Measurements from ENCODE around the gene EEF2KMT.
"Not testable (repeated sequence)": the region's sequence is repeated elsewhere in the genome, so short reads cannot be mapped to it uniquely, and the experiment has no call there.

The EEF2KMT gene

GRCh38 chr16:5093746-5094145 is 3.8 kb downstream of the EEF2KMT start:
- not testable (repeated sequence) for DNase-seq

GRCh38 chr16:5093081-5093480 is 4.5 kb downstream of the EEF2KMT start:
- DNase-seq: not testable (repeated sequence)

GRCh38 chr16:5090592-5090991 is 7.0 kb downstream of the EEF2KMT start:
- DNase-seq: not testable (repeated sequence)

- not testable (repeated sequence) for DNase-seq
These were observed 7.6 kb downstream of the EEF2KMT start for GRCh38 chr16:5089911-5090555.

GRCh38 chr16:5088936-5089335 is 8.7 kb downstream of the EEF2KMT start:
- DNase-seq: not testable (repeated sequence)

GRCh38 chr16:5088086-5088790 is 9.4 kb downstream of the EEF2KMT start:
- DNase-seq: not testable (repeated sequence)

- DNase-seq: not testable (repeated sequence)
These were observed 11.9 kb downstream of the EEF2KMT start for GRCh38 chr16:5085716-5086115.

GRCh38 chr16:5084802-5085201 is 12.8 kb downstream of the EEF2KMT start:
- DNase-seq: peak; percentile 55

- DNase-seq: not testable (repeated sequence)
These were observed 13.4 kb downstream of the EEF2KMT start for GRCh38 chr16:5084099-5084731.

GRCh38 chr16:5083646-5084045 is 13.9 kb downstream of the EEF2KMT start:
- DNase-seq: not testable (repeated sequence)

GRCh38 chr16:5080996-5081395 is 16.6 kb downstream of the EEF2KMT start:
- DNase-seq: not testable (repeated sequence)

GRCh38 chr16:5080461-5080860 is 17.1 kb downstream of the EEF2KMT start:
- not testable (repeated sequence) for DNase-seq

- no peak for DNase-seq
These were observed 19.0 kb downstream of the EEF2KMT start for GRCh38 chr16:5078626-5079025.

- no peak for DNase-seq
These were observed 20.3 kb downstream of the EEF2KMT start for GRCh38 chr16:5077304-5077703.

GRCh38 chr16:5075637-5076036 is 22.0 kb downstream of the EEF2KMT start:
- DNase-seq: no peak

GRCh38 chr16:5073771-5074170 is 23.8 kb downstream of the EEF2KMT start:
- not testable (repeated sequence) for DNase-seq

- DNase-seq: no peak
These were observed 24.3 kb downstream of the EEF2KMT start for GRCh38 chr16:5073279-5073629.

- no peak for DNase-seq
These were observed 25.0 kb downstream of the EEF2KMT start for GRCh38 chr16:5072334-5073278.

GRCh38 chr16:5071681-5072333 is 25.8 kb downstream of the EEF2KMT start, which contains the start of gene ALG1:
Gene ALG1 (plus strand): TSS chr16:5071843. CDS start chr16:5071850, 7 bp downstream.
- peak; percentile 96 for DNase-seq

- DNase-seq: no peak
These were observed 26.3 kb downstream of the EEF2KMT start for GRCh38 chr16:5071341-5071680.

- no peak for DNase-seq
These were observed 27.0 kb downstream of the EEF2KMT start for GRCh38 chr16:5070431-5071186.

All from eye (tissue), 1 donor.